GM19043 (cell line): ENCODE results near the gene PAK2.
A peak's percentile ranks its signal among the peaks of the same experiment; 100 is the strongest.
"Not testable (repeated sequence)": the region's sequence is repeated elsewhere in the genome, so short reads cannot be mapped to it uniquely, and the experiment has no call there.

Source experiments
- ATAC-seq: cut with Tn5 transposase; IDR thresholded peaks from one replicate; pipeline ENCODE4 v1.9.1; 2021; ENCODE audit warnings: low read depth; ENCODE audit not compliant: unreplicated experiment

Gene PAK2

GRCh38 chr3:196777836-196778235 lies 38.2 kb downstream of the PAK2 start:
- no peak for ATAC-seq

- no peak for ATAC-seq
These were observed 39.1 kb downstream of the PAK2 start for GRCh38 chr3:196778755-196779154.

- no peak for ATAC-seq
These were observed 42.9 kb downstream of the PAK2 start for GRCh38 chr3:196782511-196782910.

- ATAC-seq = no peak
These were observed 48.9 kb downstream of the PAK2 start for GRCh38 chr3:196788528-196788927.

GRCh38 chr3:196789885-196790359 lies 50.3 kb downstream of the PAK2 start:
- ATAC-seq = no peak

- no peak for ATAC-seq
These were observed 51.0 kb downstream of the PAK2 start for GRCh38 chr3:196790636-196791035.

GRCh38 chr3:196792771-196793170 lies 53.1 kb downstream of the PAK2 start:
- no peak for ATAC-seq

GRCh38 chr3:196793246-196793645 lies 53.6 kb downstream of the PAK2 start:
- no peak for ATAC-seq

GRCh38 chr3:196794467-196794866 lies 54.8 kb downstream of the PAK2 start:
- no peak for ATAC-seq

- no peak for ATAC-seq
These were observed 56.7 kb downstream of the PAK2 start for GRCh38 chr3:196796317-196796716.

- ATAC-seq = no peak
These were observed 61.2 kb downstream of the PAK2 start for GRCh38 chr3:196800742-196801434.

GRCh38 chr3:196803891-196804468 lies 64.3 kb downstream of the PAK2 start:
- ATAC-seq = no peak

- ATAC-seq = no peak
These were observed 65.1 kb downstream of the PAK2 start for GRCh38 chr3:196804773-196805172.

- ATAC-seq = no peak
These were observed 71.4 kb downstream of the PAK2 start for GRCh38 chr3:196810963-196811581.

GRCh38 chr3:196812853-196813252 lies 73.2 kb downstream of the PAK2 start:
- ATAC-seq = no peak

GRCh38 chr3:196813903-196814302 lies 74.2 kb downstream of the PAK2 start:
- ATAC-seq = no peak

GRCh38 chr3:196821806-196822355 lies 82.2 kb downstream of the PAK2 start:
- ATAC-seq = no peak

- ATAC-seq = not testable (repeated sequence)
These were observed 90.0 kb downstream of the PAK2 start for GRCh38 chr3:196829651-196830050.

GRCh38 chr3:196835086-196835485 lies 95.4 kb downstream of the PAK2 start:
- ATAC-seq = no peak

- not testable (repeated sequence) for ATAC-seq
These were observed 97.0 kb downstream of the PAK2 start for GRCh38 chr3:196836626-196837025.

- peak; percentile 47 for ATAC-seq
These were observed 98.3 kb downstream of the PAK2 start for GRCh38 chr3:196837819-196838420.
